HG03575 (cell line): Measurements from ENCODE around the gene PSME4.
"Not testable (repeated sequence)": the region's sequence is repeated elsewhere in the genome, so short reads cannot be mapped to it uniquely, and the experiment has no call there.

Experiments used
- ATAC-seq: cut with Tn5 transposase; IDR thresholded peaks from one replicate; pipeline ENCODE4 v1.9.1; 2021; ENCODE audit not compliant: unreplicated experiment, insufficient number of reproducible peaks, low FRiP score; ENCODE audit errors: extremely low read depth

Gene PSME4

GRCh38 chr2:53861824-53862223 is 109.0 kb downstream of the PSME4 start:
- no peak for ATAC-seq

GRCh38 chr2:53859206-53860181 is 111.3 kb downstream of the PSME4 start, which contains the start of gene GPR75:
TSS of gene GPR75 (minus strand) at chr2:53859967. CDS start at chr2:53854756, 5,211 bp downstream.
- no peak for ATAC-seq

GRCh38 chr2:53856272-53856671 is 114.5 kb downstream of the PSME4 start:
- no peak for ATAC-seq

GRCh38 chr2:53854678-53855077 is 116.1 kb downstream of the PSME4 start:
- ATAC-seq, result no peak

GRCh38 chr2:53852532-53852931 is 118.3 kb downstream of the PSME4 start:
- ATAC-seq, result no peak

DNA sequence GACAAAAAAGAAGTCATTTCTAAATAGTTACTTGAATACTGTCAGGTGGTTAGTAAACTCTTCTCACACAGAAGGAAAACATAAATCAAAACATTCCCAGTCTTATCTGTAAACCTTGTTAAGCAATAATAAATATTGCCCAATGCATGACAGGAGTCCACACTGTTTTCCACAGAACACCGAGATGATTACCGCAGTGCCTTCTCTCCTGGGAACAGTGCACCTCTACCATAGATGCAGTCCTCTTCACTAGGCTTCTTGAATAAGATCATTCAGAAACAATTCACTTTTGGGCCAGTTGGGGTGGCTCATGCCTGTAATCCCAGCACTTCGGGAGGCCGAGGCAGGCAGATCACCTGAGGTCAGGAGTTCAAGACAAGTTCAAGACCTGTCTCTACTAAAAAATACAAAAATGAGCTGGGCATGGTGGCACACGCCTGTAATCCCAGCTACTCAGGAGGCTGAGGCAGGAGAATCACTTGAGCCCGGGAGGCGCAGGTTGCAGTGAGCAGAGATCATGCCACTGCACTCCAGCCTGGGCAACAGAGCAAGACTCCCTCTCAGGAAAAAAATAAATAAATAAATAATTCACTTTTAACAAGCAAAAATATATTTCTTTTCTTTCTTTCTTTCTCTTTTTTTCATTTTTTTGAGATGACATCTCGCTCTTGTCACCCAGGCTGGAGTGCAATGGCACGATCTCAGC is 119.6 kb downstream of the PSME4 start:
- not testable (repeated sequence) for ATAC-seq

GRCh38 chr2:53848062-53848461 is 122.7 kb downstream of the PSME4 start:
- ATAC-seq, result no peak

DNA sequence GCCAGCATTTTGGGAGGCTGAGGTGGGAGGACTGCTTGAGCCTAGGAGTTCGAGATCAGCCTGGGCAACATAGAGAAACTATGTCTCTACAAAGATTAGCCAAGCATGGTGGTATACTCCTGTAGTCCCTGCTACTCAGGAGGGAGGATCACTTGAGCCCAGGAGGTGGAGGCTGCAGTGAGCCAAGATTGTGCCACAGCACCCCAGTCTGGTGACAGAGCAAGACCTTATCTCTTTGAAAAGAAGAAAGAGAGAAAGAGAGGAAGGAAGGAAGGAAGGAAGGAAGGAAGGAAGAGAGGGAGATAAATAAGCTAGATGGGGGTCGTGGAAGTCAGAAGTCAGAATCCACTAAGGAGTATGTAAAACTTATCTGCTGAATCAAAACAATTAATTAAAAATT is 127.2 kb downstream of the PSME4 start:
- no peak for ATAC-seq

GRCh38 chr2:53842891-53843290 is 127.9 kb downstream of the PSME4 start:
- ATAC-seq, result no peak

- ATAC-seq, result not testable (repeated sequence)
Measured at GRCh38 chr2:53841651-53842050, 129.1 kb downstream of the PSME4 start.

DNA sequence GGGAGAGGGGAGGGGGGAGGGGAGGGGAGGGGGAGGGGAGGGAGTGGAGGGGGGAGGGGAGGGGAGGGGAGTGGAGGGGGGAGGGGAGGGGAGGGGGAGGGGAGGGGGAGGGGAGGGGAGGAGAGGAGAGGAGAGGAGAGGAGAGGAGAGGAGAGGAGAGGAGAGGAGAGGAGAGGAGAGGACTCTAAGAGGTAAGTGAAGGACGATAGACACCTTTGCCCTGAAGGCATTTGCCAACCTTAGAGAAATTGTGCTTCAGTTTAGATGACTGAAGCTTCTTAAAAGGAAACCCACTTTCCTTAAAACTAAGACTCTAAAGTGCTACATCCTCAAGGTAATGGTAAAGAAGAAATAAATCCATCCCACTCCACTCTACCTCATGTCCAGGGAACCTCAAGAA is 130.2 kb downstream of the PSME4 start:
- no peak for ATAC-seq

GRCh38 chr2:53829980-53830290 is 140.9 kb downstream of the PSME4 start:
- not testable (repeated sequence) for ATAC-seq

GRCh38 chr2:53829273-53829979 is 141.4 kb downstream of the PSME4 start:
- ATAC-seq, result no peak

DNA sequence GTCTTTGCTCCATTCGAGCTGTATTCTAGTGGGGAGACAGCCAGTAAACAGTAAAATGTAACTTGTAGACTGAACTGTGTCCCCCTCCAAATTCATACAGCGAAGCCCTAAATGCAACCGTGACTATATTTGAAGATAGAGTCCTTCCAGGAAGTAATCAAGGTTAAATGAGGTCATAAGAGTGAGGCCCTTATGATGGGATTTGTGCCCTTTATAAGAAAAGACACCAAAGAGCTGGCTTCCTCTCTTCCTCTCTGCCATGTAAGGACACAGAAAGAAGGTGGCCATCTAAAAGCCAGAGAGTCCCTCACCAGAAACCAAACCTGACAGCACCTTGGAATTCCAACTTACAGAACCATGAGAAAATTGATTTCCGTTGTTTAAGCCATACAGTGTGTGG is 142.5 kb downstream of the PSME4 start:
- no peak for ATAC-seq

- ATAC-seq, result no peak
Measured at GRCh38 chr2:53827398-53828175, 143.2 kb downstream of the PSME4 start.

DNA sequence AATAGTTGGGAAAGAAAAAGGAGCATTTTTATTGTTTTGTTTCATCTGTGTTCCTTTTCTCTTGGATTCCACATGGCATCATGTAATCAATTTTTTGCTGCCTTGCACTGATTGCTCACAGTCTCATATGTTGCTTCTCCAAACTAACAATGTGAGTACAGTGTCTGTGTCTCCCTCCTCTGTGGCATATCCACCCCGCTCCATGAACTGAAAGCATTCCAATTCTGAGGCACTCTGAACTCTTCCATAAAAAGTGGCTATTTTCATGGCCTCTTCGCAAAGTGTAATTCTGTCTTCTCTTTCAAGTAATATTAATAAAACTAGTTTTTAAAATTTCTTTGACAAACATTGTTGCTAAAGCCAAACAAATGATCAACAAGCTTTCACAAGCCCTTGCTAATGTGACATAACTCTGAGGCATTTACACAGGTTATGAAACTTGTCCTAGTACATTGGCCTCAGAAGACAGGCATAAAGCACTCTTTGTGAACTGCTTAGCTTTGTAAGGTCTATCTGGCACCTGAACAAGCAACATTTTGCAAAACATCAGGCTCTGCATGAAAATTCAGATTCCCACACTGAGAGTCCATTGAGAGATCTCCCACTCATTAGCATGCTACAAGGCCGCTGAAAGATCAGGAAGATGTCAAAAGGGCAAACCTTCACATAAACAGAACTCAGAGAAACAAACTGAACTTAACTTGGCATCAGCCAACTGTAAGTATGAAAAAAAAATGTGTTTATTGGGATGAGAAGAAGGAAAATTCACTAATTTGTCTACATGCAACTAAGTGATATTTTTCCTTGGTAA is 144.0 kb downstream of the PSME4 start:
- no peak for ATAC-seq

DNA sequence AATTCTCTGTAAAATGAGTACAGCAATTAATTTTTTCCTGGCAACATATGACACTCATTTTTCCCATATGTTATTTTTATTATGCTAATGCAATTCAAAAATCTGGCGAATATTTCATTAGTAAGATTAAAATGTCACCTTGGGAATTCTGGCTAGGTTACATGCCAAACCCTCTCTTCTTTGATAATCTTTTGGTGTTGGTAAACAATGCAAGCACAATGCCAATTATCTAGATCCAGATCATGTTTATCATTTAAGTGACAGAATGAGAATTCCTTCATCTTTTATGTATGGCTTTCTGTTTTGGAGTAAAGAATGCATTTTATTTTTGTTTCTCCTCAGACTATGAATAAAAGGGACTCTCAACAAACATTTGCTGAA is 144.8 kb downstream of the PSME4 start:
- ATAC-seq, result no peak

DNA sequence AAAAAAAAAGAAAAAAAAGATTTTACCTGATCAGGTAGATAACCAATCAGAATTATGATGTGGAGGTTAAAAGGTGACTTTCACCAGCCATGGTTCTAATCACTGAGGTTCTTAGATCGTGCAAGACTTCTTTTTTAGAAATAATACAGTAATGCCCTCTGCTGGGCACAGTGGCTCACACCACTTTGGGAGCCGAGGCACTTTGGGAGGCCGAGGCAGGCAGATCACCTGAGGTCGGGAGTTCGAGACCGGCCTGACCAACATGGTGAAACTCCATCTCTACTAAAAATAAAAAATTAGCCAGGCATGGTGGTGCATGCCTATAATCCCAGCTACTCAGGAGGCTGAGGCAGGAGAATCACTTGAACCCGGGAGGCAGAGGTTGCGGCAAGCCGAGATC is 147.2 kb downstream of the PSME4 start:
- ATAC-seq, result not testable (repeated sequence)
